Immature natural killer cell (primary cell): Measurements from ENCODE around the gene SRP54. TPM values are rescaled to one million over a fixed set of nuclear protein-coding genes. Genes with fewer than 3 reads are reported as not detected.

Source experiments
- polyA plus RNA-seq, 3 donors: library from polyadenylated mRNA; unstranded; fragments of 300-500 nt; fragmentation: Illumina TruSeq; gene quantifications; one replicate each; pipeline ENCODE4 v1.2.3, GENCODE V29; 2021

Gene SRP54
- polyA plus RNA-seq, 3 donors from 2014 or later: 25.4 to 50.6 (median 29.5) TPM

Other genes with a start within 250 kb of the SRP54 start
- gene BAZ1A, start 107.6 kb upstream of the SRP54 start, polyA plus RNA-seq: 10 to 100 TPM in 1 of 3 donors, 1 to 10 TPM in 2; 4.0 to 17.6 (median 8.3) TPM
- gene FAM177A1, start 63.3 kb downstream of the SRP54 start, polyA plus RNA-seq: 10 to 100 TPM; 42.5 to 75.3 (median 47.7) TPM
- 10 to 100 TPM; 73.4 to 76.5 (median 75.3) TPM for gene PPP2R3C, start 139.0 kb downstream of the SRP54 start, polyA plus RNA-seq
- 10 to 100 TPM; 32.7 to 59.5 (median 36.7) TPM for gene PRORP, start 139.6 kb downstream of the SRP54 start, polyA plus RNA-seq